Globus pallidus (tissue), 1 donor: ENCODE measurements around the gene ZNF496.
A peak's percentile ranks its signal among the peaks of the same experiment; 100 is the strongest.
"Not testable (repeated sequence)": the region's sequence is repeated elsewhere in the genome, so short reads cannot be mapped to it uniquely, and the experiment has no call there.

ENCODE experiments used
- DNase-seq: peaks from one replicate; pipeline ENCODE4 v3.0.0-alpha.2; 2015; ENCODE audit warnings: low spot score

Gene ZNF496

GRCh38 chr1:247291833-247292561, 39.7 kb downstream of the ZNF496 start:
- DNase-seq: no peak

- no peak for DNase-seq
These were observed 40.5 kb downstream of the ZNF496 start for GRCh38 chr1:247291161-247291560.

- DNase-seq: no peak
These were observed 41.1 kb downstream of the ZNF496 start for GRCh38 chr1:247290576-247290975.

- not testable (repeated sequence) for DNase-seq
These were observed 42.3 kb downstream of the ZNF496 start for GRCh38 chr1:247289274-247289892.

GRCh38 chr1:247288341-247288740, 43.3 kb downstream of the ZNF496 start:
- DNase-seq: no peak

- no peak for DNase-seq
These were observed 44.2 kb downstream of the ZNF496 start for GRCh38 chr1:247287460-247287859.

GRCh38 chr1:247286134-247286670, 45.5 kb downstream of the ZNF496 start:
- DNase-seq: no peak

GRCh38 chr1:247281001-247281574, 50.6 kb downstream of the ZNF496 start:
- no peak for DNase-seq

- no peak for DNase-seq
These were observed 54.5 kb downstream of the ZNF496 start for GRCh38 chr1:247277191-247277590.

GRCh38 chr1:247274605-247275256, 56.9 kb downstream of the ZNF496 start:
- DNase-seq: no peak

- DNase-seq: peak; percentile 29
These were observed 58.7 kb downstream of the ZNF496 start for GRCh38 chr1:247273013-247273412.

GRCh38 chr1:247270003-247270402, 61.7 kb downstream of the ZNF496 start:
- DNase-seq: no peak

GRCh38 chr1:247269133-247269532, 62.5 kb downstream of the ZNF496 start:
- DNase-seq: no peak

- no peak for DNase-seq
These were observed 63.1 kb downstream of the ZNF496 start for GRCh38 chr1:247268390-247269045.

- no peak for DNase-seq
These were observed 65.6 kb downstream of the ZNF496 start for GRCh38 chr1:247266053-247266452.

GRCh38 chr1:247255772-247256171, 75.9 kb downstream of the ZNF496 start, which contains the start of gene VN1R5:
TSS of gene VN1R5 (plus strand) at chr1:247256072.
- not testable (repeated sequence) for DNase-seq

GRCh38 chr1:247247568-247247967, 84.1 kb downstream of the ZNF496 start:
- DNase-seq: no peak
